D721Med (cell line): ENCODE data around the gene DOCK2.

Experiments used
- DNase-seq: peaks from one replicate; pipeline ENCODE4 v3.0.0; 2011; ENCODE audit warnings: low spot score; ENCODE audit not compliant: insufficient read length
- FAIRE-seq: peaks from 2 replicates; lab custom pipeline; 2011; peaks lifted over from hg19 to GRCh38; lab: Jason Lieb, UNC
- TF ChIP-seq, protein P1 (sequence below): IDR thresholded peaks from 2 replicates; pipeline ENCODE4 v1.5.1; 2012; ENCODE audit warnings: mild to moderate bottlenecking, control low read depth; ENCODE audit not compliant: insufficient read depth; ENCODE audit errors: missing control alignments

The DOCK2 gene

DNA sequence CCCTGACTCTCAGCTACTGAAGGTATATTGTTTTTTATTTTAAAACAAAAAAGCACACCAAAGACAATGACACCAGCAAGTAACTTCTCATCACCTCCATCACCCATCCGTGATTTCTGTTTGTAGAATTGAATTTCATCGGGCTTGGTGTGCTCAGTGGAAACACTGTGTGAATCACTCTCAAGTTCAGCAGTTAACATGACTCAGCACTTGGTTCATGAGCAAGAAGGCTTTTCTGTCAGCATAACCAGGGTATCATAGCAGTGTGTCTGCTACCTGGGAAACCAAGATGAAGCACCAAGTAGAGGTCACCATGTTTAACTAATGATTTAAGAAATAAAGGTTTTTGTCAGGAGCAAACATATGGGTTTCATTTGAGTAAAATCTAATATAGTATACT is 219.5 kb downstream of the DOCK2 start:
- no peak for FAIRE-seq
- TF ChIP-seq, protein P1, sequence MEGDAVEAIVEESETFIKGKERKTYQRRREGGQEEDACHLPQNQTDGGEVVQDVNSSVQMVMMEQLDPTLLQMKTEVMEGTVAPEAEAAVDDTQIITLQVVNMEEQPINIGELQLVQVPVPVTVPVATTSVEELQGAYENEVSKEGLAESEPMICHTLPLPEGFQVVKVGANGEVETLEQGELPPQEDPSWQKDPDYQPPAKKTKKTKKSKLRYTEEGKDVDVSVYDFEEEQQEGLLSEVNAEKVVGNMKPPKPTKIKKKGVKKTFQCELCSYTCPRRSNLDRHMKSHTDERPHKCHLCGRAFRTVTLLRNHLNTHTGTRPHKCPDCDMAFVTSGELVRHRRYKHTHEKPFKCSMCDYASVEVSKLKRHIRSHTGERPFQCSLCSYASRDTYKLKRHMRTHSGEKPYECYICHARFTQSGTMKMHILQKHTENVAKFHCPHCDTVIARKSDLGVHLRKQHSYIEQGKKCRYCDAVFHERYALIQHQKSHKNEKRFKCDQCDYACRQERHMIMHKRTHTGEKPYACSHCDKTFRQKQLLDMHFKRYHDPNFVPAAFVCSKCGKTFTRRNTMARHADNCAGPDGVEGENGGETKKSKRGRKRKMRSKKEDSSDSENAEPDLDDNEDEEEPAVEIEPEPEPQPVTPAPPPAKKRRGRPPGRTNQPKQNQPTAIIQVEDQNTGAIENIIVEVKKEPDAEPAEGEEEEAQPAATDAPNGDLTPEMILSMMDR: no peak
- no peak for DNase-seq

GRCh38 chr5:169860585-169860984 is 223.5 kb downstream of the DOCK2 start:
- DNase-seq (no peak), FAIRE-seq (no peak)
- TF ChIP-seq, protein P1: no peak

GRCh38 chr5:169861433-169861832 is 224.4 kb downstream of the DOCK2 start:
- no peak for FAIRE-seq
- no peak for DNase-seq
- TF ChIP-seq, protein P1: no peak

- no peak for DNase-seq
- FAIRE-seq: no peak
- TF ChIP-seq, protein P1: no peak
These were observed 224.9 kb downstream of the DOCK2 start for GRCh38 chr5:169861934-169862333.

DNA sequence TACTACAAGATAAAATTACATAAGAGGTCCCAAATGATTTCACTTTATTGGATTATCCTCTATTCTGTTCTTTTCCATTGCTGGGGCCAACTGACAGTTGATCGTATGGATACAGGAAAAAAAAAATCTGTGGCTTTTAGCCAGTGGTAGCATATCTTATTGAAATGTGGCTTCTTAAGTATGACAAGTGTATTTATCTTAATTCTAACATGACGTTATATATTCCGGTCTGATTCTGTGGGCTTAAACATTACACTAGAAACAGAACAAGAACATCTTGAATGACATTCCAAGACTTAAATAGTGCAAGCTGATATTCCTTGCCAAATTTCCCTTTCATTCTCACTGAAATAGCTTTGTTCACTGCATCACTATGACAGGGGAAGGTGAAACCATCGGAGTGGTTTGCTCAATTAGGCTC is 225.3 kb downstream of the DOCK2 start:
- TF ChIP-seq, protein P1: no peak
- DNase-seq (no peak), FAIRE-seq (no peak)

DNA sequence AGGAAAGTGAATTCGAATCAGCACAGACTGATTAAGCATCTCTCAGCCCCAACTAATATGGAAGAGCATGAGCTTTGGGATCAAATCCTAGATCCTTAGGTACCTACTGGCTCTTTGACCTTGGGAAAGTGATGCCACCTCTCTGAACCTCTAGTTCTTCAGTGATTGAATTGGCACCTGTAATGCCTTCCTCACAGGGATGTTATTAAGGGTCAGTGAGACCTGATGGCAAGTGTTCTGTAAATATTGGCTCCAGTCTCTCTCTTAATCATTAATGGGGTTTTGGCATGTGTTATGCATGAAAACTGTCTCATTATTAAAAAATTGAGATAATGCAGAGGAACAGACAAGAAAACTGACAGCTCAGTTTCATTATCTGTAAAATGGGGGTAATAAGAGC is 227.4 kb downstream of the DOCK2 start:
- TF ChIP-seq, protein P1: no peak
- FAIRE-seq (no peak), DNase-seq (no peak)

- DNase-seq: no peak
- TF ChIP-seq, protein P1: no peak
- FAIRE-seq: no peak
These were observed 230.3 kb downstream of the DOCK2 start for GRCh38 chr5:169867347-169867746.
